ENCODE results near the gene B9D1. TPM values are rescaled to one million over a fixed set of nuclear protein-coding genes. Genes with fewer than 3 reads are reported as not detected.
A peak's percentile ranks its signal among the peaks of the same experiment; 100 is the strongest.

B9D1 gene
- total and polyA plus RNA-seq, 2 of the 13 experiments (the other 11 are each of a cell fraction or from before 2014, with no cell fraction given): 27.7 to 31.1 TPM

DNA sequence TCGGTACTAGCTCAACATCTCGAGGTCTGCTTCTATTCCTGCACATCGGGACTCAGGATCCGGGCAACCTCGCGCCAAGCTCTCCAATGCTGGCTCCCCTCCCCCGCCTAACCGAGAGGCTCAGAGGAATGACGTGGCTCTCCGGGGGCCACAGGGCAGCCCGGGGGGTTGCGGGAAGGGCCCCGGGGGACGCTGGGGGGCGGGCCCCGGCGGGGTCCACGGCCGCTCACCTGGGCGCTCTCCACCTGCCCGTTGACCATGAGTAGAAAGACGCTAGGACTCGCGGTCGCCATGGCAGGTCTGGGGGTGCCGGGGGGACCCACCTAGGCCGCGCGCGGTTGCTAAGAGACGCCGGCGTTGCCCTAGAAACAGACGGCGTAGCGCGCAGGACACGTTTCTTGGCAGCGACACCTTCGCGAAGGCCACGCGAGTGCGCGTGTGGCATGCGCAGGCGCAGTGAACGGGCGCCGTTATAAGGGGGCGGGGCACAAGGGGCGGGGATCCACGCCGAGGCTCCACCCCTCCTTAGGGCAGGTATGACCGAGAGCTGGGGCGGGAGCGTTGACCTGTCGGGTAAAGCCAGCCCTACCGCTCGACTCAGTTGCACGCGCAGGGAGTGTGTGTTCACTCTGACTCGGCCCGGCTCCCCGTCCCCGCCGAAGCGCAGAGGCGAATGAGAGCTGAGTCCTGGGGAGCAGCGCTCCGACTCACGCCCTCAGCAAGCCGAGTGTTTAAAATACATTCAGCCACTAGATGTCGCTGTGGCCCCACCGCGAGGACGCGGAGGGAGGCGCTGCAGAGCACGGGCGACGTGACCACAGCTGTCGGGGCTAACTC is at the start of gene B9D1 (continued):
- 0 out of 2 replicates have a peak, but pooled peaks have one; percentile 51 for TF ChIP-seq RBAK (CRISPR knock-in tag; IDR thresholded peaks at IDR 0.05)
- peak; percentile 39; the same call in 1 of the 2 replicates for TF ChIP-seq SP2 (CRISPR knock-in tag; IDR thresholded peaks at IDR 0.05)
- no peak for TF ChIP-seq NR2F6 (IDR thresholded peaks at IDR 0.05)
- peak; percentile 30; the same call in 1 of the 2 replicates for TF ChIP-seq NR2F6 (CRISPR knock-in tag; IDR thresholded peaks at IDR 0.05)
- peak; percentile 64; the same call in 1 of the 2 replicates for TF ChIP-seq PITX1 (CRISPR knock-in tag; IDR thresholded peaks at IDR 0.05)
- TF ChIP-seq NFRKB (IDR thresholded peaks at IDR 0.05): no peak
- no peak for TF ChIP-seq ZNF746 (CRISPR knock-in tag; IDR thresholded peaks at IDR 0.05)
- no peak; the same call in 1 of the 2 replicates for TF ChIP-seq NKX3-1 (CRISPR knock-in tag; IDR thresholded peaks at IDR 0.05)
- no peak for TF ChIP-seq ESRRA (CRISPR knock-in tag; IDR thresholded peaks at IDR 0.05; ENCODE audit: low read depth)
- TF ChIP-seq, protein P1, sequence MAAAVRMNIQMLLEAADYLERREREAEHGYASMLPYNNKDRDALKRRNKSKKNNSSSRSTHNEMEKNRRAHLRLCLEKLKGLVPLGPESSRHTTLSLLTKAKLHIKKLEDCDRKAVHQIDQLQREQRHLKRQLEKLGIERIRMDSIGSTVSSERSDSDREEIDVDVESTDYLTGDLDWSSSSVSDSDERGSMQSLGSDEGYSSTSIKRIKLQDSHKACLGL (CRISPR knock-in tag; IDR thresholded peaks at IDR 0.05): peak; percentile 42; the same call in 1 of the 2 replicates
- no peak for TF ChIP-seq ZNF644 (CRISPR knock-in tag; IDR thresholded peaks at IDR 0.05; ENCODE audit: low read depth)
- TF ChIP-seq SMARCC2 (IDR thresholded peaks at IDR 0.05): no peak
- no peak for TF ChIP-seq ZNF562 (CRISPR knock-in tag; IDR thresholded peaks at IDR 0.05; ENCODE audit: borderline replicate concordance)
- TF ChIP-seq TARDBP (CRISPR knock-in tag; IDR thresholded peaks at IDR 0.05): peak; percentile 47
- TF ChIP-seq, protein P2, sequence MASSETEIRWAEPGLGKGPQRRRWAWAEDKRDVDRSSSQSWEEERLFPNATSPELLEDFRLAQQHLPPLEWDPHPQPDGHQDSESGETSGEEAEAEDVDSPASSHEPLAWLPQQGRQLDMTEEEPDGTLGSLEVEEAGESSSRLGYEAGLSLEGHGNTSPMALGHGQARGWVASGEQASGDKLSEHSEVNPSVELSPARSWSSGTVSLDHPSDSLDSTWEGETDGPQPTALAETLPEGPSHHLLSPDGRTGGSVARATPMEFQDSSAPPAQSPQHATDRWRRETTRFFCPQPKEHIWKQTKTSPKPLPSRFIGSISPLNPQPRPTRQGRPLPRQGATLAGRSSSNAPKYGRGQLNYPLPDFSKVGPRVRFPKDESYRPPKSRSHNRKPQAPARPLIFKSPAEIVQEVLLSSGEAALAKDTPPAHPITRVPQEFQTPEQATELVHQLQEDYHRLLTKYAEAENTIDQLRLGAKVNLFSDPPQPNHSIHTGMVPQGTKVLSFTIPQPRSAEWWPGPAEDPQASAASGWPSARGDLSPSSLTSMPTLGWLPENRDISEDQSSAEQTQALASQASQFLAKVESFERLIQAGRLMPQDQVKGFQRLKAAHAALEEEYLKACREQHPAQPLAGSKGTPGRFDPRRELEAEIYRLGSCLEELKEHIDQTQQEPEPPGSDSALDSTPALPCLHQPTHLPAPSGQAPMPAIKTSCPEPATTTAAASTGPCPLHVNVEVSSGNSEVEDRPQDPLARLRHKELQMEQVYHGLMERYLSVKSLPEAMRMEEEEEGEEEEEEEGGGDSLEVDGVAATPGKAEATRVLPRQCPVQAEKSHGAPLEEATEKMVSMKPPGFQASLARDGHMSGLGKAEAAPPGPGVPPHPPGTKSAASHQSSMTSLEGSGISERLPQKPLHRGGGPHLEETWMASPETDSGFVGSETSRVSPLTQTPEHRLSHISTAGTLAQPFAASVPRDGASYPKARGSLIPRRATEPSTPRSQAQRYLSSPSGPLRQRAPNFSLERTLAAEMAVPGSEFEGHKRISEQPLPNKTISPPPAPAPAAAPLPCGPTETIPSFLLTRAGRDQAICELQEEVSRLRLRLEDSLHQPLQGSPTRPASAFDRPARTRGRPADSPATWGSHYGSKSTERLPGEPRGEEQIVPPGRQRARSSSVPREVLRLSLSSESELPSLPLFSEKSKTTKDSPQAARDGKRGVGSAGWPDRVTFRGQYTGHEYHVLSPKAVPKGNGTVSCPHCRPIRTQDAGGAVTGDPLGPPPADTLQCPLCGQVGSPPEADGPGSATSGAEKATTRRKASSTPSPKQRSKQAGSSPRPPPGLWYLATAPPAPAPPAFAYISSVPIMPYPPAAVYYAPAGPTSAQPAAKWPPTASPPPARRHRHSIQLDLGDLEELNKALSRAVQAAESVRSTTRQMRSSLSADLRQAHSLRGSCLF (CRISPR knock-in tag; IDR thresholded peaks at IDR 0.05; ENCODE audit: borderline replicate concordance): no peak
- peak; percentile 71 for TF ChIP-seq ZEB1 (IDR thresholded peaks at IDR 0.05; ENCODE audit: insufficient replicate concordance, low read depth)
- TF ChIP-seq KDM2A (CRISPR knock-in tag; IDR thresholded peaks at IDR 0.05; ENCODE audit: borderline replicate concordance, low read depth): peak; percentile 90
- TF ChIP-seq ZMYM2 (CRISPR knock-in tag; IDR thresholded peaks at IDR 0.05): no peak
- TF ChIP-seq PHF20 (CRISPR knock-in tag; IDR thresholded peaks at IDR 0.05): peak; percentile 68; the same call in 1 of the 2 replicates
- TF ChIP-seq, protein P3, sequence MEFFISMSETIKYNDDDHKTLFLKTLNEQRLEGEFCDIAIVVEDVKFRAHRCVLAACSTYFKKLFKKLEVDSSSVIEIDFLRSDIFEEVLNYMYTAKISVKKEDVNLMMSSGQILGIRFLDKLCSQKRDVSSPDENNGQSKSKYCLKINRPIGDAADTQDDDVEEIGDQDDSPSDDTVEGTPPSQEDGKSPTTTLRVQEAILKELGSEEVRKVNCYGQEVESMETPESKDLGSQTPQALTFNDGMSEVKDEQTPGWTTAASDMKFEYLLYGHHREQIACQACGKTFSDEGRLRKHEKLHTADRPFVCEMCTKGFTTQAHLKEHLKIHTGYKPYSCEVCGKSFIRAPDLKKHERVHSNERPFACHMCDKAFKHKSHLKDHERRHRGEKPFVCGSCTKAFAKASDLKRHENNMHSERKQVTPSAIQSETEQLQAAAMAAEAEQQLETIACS (CRISPR knock-in tag; IDR thresholded peaks at IDR 0.05): peak; percentile 54; the same call in 1 of the 2 replicates
